Daoy (cell line): Measurements from ENCODE around the gene L3MBTL2. TPM values are rescaled to one million over a fixed set of nuclear protein-coding genes. Genes with fewer than 3 reads are reported as not detected.

ENCODE experiments used
- DNase-seq: peaks from one replicate; pipeline ENCODE4 v3.0.0-alpha.2; 2015; ENCODE audit warnings: low read depth
- total RNA-seq: library from RNA; depleted of rRNA; stranded (reverse); fragments of >200 nt; shearing (Covaris generic); gene quantifications from 2 replicates; pipeline ENCODE4 v1.2.3, GENCODE V29; 2014; rRNA removed

Gene L3MBTL2
- total RNA-seq, 1 experiment from 2014 or later = 30.6 TPM

- no peak for DNase-seq
Measured at GRCh38 chr22:41273128-41273527, 68.0 kb downstream of the L3MBTL2 start.

DNA sequence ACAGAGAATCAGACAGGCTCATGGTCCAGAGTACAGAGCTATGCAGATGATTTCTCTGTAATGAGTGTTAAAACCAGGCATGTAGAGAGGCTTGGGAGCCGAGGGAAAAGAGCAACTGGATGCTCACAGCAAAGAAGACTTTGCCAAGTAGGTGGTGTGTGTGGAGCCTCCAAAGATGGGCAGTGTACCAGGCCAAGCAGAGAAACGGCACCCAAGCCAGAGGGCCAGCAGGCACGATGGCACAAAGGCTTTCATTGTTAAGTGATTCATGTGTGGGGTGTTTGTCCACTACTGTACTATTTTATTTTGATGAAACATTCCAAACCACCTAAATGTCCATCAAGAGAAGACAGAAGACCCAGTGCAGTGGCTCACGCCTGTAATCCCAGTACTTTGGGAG, 69.7 kb downstream of the L3MBTL2 start:
- DNase-seq = no peak

DNA sequence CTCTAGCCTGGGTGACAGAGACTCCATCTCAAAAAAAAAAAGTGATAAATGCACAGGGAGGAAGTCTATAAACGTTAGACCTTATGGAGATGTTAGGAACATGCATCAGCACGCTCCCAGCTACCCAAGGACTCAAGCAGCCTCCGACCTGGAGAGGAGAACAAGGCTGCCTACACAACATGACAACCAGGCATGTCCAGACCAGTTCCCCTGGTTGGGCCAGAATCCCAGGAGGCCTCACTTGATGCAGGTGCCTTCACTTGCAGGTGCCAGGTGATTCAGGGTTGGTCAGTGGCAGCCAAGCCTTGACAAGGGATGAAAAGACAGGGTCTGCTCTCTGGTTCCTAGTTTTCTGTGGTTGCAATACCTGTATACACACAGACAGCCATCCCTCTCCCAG, 75.0 kb downstream of the L3MBTL2 start:
- no peak for DNase-seq

DNA sequence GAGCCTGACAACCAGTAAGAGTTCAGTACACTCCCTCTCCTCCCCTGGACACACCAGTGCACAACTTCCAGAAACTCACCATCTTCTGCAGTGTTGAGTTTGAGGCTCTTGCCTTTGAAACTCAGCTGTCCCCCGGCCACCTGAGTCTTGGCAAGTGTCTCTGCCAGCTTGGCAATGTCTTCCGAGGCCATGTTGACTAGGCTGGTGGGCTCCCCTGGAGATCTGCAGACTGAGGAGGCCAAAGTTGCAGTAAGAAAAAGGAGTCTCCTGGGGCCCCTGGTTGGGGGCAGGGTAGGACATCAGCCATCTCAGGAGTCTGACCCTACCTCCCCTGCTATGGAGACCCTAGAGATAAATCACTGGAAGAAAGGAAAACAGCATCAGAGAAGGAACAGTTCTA, 75.7 kb downstream of the L3MBTL2 start:
- no peak for DNase-seq

Other genes with a start within 250 kb of the L3MBTL2 start
- gene EP300, start 112.7 kb upstream of the L3MBTL2 start, total RNA-seq = 21.7 and 40.4 TPM in 2 replicates
- 0.46 TPM in 1 of 2 replicates, not detected in the other for gene CHADL, start 35.6 kb downstream of the L3MBTL2 start, total RNA-seq
- gene RANGAP1, start 80.9 kb downstream of the L3MBTL2 start, total RNA-seq = 119 and 127 TPM in 2 replicates
- gene ZC3H7B, start 96.2 kb downstream of the L3MBTL2 start, total RNA-seq = 27.0 and 33.6 TPM in 2 replicates
- gene TEF, start 176.6 kb downstream of the L3MBTL2 start, total RNA-seq = 2.2 and 7.0 TPM in 2 replicates
- gene TOB2, start 241.5 kb downstream of the L3MBTL2 start, total RNA-seq = 9.5 and 13.9 TPM in 2 replicates